ENCODE data around the gene KRTCAP2.

DNA sequence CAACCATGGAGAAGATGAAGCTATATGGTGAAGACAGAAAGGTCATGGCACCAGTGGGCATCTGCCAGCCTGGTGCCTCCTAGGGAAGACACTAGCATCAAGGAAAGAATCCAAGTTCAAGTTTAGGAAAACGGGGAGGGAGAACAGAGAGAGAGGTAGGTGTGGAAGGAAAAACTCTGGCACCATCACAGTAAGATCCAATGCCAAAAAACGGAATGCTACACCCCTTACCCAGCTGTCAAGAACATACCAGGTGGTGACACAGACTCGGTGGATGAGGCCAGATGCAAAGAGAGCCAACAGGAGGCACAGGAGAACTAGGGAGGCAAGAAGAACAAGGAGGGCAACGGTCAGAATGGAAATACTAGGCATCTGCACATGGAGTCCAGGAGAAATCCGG, 3.6 kb downstream of the KRTCAP2 start:
- TF ChIP-seq POLR2AphosphoS5 (IDR thresholded peaks at IDR 0.05; ENCODE audit: low read depth, low read length) (no peak), GABPA (IDR thresholded peaks at IDR 0.05; ENCODE audit: low read depth) (no peak), GATA2 (CRISPR knock-in tag; IDR thresholded peaks at IDR 0.05) (no peak), MXI1 (IDR thresholded peaks at IDR 0.05; ENCODE audit: low read depth, low read length) (no peak), RAD21 (IDR thresholded peaks at IDR 0.05; ENCODE audit: low read length) (no peak), EZH2phosphoT487 (IDR thresholded peaks at IDR 0.05; ENCODE audit: borderline replicate concordance, low read depth) (no peak)
- TF ChIP-seq, protein P1, sequence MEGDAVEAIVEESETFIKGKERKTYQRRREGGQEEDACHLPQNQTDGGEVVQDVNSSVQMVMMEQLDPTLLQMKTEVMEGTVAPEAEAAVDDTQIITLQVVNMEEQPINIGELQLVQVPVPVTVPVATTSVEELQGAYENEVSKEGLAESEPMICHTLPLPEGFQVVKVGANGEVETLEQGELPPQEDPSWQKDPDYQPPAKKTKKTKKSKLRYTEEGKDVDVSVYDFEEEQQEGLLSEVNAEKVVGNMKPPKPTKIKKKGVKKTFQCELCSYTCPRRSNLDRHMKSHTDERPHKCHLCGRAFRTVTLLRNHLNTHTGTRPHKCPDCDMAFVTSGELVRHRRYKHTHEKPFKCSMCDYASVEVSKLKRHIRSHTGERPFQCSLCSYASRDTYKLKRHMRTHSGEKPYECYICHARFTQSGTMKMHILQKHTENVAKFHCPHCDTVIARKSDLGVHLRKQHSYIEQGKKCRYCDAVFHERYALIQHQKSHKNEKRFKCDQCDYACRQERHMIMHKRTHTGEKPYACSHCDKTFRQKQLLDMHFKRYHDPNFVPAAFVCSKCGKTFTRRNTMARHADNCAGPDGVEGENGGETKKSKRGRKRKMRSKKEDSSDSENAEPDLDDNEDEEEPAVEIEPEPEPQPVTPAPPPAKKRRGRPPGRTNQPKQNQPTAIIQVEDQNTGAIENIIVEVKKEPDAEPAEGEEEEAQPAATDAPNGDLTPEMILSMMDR (IDR thresholded peaks at IDR 0.05), result no peak
- TF ChIP-seq, protein P2, sequence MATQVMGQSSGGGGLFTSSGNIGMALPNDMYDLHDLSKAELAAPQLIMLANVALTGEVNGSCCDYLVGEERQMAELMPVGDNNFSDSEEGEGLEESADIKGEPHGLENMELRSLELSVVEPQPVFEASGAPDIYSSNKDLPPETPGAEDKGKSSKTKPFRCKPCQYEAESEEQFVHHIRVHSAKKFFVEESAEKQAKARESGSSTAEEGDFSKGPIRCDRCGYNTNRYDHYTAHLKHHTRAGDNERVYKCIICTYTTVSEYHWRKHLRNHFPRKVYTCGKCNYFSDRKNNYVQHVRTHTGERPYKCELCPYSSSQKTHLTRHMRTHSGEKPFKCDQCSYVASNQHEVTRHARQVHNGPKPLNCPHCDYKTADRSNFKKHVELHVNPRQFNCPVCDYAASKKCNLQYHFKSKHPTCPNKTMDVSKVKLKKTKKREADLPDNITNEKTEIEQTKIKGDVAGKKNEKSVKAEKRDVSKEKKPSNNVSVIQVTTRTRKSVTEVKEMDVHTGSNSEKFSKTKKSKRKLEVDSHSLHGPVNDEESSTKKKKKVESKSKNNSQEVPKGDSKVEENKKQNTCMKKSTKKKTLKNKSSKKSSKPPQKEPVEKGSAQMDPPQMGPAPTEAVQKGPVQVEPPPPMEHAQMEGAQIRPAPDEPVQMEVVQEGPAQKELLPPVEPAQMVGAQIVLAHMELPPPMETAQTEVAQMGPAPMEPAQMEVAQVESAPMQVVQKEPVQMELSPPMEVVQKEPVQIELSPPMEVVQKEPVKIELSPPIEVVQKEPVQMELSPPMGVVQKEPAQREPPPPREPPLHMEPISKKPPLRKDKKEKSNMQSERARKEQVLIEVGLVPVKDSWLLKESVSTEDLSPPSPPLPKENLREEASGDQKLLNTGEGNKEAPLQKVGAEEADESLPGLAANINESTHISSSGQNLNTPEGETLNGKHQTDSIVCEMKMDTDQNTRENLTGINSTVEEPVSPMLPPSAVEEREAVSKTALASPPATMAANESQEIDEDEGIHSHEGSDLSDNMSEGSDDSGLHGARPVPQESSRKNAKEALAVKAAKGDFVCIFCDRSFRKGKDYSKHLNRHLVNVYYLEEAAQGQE (IDR thresholded peaks at IDR 0.05; ENCODE audit: low read depth, low read length), result no peak
